Measurements from ENCODE around the gene HSDL1.
"Not testable (repeated sequence)": the region's sequence is repeated elsewhere in the genome, so short reads cannot be mapped to it uniquely, and the experiment has no call there.

The HSDL1 gene

DNA sequence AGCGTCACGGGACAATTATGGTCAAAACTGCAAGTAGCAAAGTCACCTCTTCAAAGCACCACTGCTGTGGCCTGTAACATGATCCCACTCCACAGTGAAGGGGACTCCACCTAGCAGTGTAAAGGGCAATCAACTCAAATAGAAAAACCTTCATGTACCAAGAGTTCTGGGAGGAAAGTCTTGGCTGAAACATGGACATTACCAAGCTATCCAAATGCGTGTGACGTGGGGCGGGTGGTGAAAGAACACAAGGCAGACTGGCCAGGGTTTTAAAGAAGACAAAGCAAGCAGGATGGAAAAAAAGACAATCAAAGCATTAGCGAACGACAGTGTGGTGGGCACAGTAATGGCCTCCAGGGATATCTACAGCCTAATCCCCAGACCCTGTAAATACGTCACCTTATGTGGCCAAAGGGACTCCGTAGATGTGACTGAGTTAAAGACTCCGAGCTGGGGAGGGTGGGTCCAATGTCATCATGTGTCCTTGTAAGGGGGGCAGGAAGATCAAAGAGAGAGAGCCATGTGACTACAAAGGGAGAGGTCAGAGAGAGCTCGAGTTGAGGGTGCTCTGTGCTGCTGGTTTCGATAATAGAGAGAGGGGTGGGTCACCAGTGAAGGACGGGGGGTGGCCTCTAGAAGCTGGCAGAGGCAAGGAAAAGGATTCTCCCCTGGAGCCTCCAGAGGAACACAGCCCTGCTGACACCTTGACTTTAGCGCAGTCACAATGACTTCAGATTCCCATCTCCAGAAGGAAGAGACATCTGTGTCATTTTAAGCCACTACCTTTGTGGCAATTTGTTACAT, 6.0 kb downstream of the HSDL1 start:
- ATAC-seq (peak; percentile 93), DNase-seq (peak; percentile 50)

DNA sequence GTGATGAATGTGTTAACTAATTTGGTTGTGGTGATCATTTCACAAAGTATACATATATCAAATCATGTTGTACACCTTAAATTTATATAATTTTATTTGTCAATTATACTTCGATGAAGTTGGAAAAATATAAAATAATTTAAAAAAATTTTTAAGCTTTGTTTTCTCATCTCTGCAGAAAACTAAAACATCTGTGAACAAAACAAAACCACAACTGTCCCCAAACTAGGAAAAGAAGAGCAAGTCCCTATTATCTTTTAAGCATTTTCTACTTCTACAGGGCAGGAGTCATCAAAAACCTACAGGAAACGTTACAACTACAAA, 6.5 kb downstream of the HSDL1 start:
- no peak for ATAC-seq
- DNase-seq: no peak

DNA sequence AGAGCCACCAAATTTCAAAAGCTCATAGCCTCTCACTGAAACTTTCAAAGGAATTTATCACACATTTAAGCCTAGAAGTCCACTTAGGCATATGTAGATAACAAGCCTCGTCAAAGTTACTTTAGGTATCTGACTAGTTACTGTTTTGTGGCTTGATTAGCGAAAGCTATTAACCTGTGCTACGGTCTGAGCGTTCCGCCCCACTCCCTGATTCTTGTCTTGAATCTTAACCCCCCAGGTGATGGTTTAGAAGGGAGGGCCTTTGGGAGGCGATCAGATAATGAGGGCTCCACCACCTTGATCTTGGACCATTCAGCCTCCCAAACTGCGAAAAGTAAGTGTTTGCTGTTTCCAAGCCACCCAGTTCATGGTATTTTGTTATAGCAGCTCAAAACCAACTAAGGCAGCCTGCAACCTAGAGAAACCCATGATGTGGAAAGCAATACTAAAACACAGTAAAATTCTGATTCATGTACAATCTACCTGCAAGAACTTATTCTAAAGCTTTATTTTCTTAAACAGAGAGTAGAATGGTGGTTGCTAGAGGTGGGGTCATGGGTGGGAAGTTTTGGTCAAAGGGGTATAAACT, 7.1 kb downstream of the HSDL1 start:
- no peak for ATAC-seq
- DNase-seq: no peak

DNA sequence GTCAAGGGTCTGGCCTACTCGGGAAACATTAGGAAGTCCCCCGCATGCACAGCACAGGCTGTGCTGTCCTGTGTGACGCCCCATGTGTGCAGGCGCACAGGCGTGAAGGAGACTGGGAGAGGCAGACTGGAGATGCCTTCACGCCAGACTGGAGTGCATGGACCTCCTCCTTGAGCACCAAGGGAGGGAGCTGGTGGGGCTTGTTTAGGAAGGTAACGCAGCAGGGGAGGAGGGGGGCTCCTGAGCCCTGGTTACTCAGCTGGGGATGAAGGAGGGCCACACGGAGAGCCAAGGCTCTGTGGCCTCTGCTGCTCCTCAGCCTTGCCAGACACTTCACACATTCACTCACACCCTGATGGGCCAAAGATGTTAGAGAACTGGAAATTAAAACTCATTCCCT, 7.7 kb downstream of the HSDL1 start:
- DNase-seq: no peak
- peak; percentile 11 for ATAC-seq

DNA sequence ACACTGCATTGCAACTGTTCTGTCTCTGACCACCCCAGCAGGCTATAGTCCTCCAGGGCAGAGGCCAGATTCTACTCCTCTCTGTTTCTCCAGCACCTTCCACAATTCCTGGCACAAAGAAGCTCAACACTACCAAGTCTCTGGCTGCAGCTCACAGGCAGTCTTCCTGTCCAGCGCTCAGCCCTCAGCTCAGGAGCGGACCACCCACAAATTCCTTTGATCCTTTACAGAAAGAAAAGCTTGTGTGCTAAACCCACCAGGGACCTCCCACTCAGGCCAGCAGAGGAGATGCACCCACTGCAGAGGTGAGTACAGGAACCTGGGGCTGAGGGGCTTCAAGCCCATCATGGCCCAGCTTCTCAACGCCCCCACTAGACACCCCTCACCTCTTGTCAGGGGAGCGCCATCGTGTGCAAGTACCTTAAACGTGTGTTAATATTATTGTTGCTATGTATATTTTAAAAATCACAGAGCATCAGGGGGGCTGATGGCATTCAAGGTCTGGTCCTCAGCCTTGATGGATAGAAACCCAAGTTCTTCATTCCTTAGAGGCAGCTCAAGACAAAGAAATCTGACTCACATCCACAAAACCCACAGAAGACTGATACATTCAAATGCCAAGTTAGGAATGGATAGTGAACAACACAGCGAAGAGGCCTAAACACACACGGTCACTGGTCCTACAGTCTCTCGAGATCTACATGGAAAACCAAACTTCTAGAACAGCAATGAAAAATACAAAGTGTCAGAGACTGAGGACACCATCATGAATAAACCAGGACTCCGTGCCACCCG, 8.4 kb downstream of the HSDL1 start:
- DNase-seq: no peak
- peak; percentile 22 for ATAC-seq

DNA sequence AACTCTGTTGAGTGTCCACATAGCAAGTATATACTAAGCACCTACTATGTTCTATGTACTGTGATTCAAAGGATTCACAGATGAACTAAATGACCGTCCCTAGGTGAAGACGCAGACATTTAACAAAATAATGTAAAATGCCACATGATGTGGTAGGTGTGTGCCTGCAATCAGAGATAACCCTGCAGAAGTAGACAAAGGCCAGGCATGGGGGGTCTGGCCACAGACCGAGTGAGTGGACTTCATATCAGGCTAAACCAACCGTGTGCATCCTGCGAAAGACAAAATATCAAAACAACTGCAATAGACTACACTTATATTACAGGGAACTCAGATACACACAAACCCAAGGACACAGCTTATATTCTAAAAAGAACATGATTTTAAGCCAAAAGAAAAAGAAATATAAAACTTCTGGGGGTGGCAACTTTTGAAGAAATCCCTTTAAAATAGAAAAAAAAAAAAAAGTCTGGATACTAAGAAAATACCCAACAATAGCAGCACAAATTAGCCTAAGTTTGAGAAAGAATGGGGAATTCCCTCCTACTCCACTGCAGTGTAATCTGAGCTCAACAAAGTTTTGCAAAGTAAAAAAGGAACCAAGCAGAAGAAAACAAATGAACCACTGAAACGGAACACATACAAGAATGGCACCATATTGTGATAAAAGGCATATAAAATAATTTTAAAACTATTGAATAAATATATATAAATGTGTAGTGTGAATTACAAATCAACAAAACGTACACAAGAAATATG, 12.3 kb downstream of the HSDL1 start:
- no peak for DNase-seq

DNA sequence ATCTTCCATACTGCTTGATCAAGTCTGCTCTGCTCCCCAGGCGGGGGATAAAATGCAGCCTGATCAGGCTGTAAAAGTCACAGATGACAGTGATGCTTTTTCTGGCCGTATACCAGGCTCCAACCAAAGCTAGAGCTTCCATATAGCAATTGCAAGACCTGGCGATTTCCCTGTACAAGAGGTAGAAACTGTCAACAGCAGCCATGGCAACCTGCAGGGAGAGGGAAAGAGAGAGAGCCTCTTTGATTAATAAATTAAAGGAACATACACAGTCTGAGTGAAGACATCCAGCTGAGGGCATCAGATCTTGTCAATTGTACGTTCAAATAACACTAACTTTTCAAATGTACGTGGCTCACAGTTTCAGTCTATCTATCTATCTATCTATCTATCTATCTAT, 13.9 kb downstream of the HSDL1 start:
- ATAC-seq (no peak), DNase-seq (no peak)

More for the DNA sequence above, 12.3 kb downstream of the HSDL1 start:
- no peak for ATAC-seq

DNA sequence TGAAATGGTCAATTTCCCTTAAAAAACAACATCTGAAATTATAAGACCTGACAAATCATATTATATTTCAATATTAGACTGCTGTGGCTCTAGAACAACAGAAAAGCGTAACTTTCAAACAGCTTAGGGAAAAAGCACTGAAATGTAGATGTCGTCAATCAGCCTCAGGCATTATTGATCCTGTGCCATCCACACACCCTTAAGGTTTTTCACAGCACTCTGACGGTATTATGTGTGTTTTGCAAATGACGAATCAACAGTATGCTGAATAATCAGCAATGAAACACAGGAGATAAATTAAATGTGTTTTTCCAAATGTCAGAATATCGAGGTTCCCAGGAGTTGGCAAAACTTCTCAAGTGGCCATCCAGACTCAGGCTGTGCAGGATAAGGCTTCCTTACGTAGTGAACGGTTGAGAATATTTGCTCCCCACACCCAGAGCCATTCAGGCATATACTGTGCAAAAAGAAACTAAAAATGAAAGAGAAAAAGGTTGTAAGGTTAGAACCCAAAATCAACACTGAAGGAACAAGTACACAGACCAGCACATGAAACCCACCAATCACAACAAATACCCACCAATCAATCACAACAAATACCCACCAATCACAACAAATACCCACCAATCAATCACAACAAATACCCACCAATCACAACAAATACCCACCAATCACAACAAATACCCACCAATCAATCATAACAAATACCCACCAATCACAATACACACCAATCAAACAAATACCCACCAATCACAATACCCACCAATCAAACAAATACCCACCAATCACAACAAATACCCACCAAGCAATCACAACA, 20.5 kb downstream of the HSDL1 start:
- ATAC-seq: no peak
- no peak for DNase-seq

DNA sequence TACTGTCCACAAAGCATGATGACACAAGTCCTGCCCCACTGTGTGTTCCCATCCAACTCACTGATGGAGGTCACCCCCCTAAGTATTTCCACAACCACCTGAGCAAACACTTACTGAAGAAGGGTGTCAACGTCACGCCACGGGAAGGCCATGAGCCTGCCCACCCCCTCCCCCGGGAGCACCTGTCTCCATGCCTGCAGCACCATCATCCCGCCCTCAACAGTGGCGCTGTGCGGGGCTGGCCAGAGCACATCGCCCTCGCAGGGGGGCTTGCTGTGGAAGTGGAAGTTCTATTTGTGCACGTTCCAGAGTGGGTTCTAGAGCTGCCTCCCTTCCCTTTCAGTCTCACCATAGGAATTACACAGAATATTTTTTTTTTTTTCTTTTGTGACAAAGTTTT, 24.0 kb downstream of the HSDL1 start:
- no peak for DNase-seq
- ATAC-seq: no peak

DNA sequence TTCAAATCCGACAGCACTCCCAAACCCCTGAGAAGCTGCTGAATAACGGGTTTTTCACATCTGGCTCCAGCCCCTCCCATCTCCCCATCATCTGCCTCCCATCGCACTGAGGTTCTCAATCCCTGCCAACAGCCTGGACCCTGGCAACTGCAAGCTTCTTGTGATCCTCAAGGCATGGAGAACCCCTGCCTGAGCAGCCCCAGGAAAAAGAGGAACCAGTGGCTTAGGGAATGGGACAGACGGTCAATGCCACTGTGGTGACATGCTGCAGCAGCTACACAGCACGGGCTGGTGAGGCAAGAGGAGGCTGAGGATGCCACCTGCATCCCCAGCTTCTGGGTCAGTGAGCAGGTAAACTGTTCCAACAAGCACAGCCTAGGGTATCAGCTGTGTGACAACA, 25.0 kb downstream of the HSDL1 start:
- DNase-seq: no peak
- ATAC-seq: no peak

DNA sequence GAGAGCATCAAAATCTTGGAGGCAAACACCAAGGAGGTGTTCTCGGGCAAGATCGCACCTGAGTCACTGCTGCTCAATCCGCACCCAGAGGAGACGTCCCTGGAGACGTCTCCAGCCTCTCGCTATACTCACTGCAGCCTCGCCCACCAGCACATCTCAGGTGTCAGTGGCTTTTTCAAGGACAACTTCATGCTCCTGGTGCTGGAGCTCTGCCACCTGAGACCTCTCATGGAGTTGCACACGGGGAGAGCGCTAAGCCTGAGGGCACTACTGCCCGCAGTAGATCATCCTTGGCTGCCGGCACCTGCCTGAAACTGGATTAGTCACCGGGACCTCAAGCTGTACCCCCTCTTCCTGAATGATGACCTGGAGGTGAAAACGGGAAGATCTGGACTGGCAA, 25.6 kb downstream of the HSDL1 start:
- no peak for DNase-seq
- ATAC-seq: no peak

DNA sequence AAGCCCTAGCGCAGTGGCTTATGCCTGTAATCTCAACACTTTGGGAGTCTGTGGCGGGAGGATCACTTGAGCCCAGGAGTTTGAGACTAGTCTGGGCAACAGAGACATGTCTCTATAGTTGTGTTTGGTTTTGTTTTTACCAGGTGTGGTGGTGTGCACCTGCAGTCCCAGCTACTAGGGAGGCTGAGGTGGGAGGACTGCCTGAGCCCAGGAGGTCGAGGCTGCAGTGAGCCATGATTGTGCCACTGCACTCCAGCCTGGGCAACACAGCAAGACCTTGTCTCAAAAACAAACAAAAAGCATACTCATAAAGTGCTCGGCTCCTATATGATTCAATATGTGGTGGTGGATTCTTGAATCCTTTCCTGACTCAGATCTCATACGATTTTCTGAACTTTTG, 26.7 kb downstream of the HSDL1 start:
- not testable (repeated sequence) for ATAC-seq, DNase-seq

DNA sequence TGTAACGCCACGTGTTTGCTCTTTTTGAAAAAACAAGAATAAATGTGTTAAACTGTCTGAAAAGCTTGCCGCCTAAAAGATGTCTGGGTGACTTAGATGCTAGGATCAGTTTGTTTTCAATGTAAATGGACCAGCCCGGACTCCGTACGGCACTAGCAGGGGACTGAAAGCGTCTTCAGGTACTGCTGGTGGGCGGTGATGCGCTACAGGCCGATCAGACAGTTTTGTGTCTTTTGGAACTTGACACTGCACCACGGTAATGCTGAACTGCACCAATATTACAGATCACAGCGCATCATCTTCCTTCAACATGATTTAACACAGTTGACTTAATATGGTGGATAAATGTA, 27.5 kb downstream of the HSDL1 start:
- DNase-seq: peak; percentile 51
- ATAC-seq: no peak

DNA sequence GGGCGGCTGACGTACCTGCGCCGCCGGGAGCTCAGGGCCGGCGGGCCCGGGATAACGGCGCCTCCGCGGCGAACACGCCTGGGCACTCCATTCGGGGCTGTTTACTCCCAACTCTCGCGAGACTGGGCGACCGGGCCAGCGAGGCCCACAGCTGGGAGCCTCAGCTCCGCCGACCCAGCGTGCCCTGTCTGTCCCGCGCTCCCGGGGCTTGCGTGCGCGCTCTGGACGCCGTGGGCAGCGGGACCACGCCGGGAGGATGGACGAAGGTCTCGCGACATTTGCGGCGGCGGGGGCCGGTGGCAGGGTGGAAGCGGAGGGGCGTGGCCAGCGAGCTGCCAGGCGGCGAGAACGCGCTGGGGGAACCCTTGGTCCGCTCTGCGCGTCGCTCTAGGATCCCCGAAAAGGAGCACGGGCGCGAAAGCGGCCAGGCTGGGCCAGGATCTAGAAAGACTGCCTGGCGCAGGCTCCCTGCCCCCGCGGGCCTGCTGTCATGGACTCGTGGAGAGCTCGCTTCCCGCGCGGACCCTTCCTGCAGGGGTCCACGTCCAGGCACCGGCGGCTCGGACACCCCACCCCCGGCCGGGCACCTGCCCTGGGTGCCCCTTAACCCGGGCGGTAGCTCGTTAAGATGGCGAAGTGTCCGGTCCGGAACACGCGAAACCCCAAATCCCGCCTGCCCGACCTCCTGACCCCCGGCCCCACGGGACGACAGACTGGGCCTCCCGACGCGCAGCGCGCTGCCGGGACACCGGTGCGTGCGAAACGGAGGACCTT, 28.1 kb downstream of the HSDL1 start, which contains the start of gene MBTPS1:
MBTPS1 (minus strand) TSS at position 223 of the 774 bp plus-strand sequence. CDS start 15,159 bp downstream, outside the sequence.
- peak; percentile 99 for DNase-seq
- ATAC-seq: peak; percentile 95

DNA sequence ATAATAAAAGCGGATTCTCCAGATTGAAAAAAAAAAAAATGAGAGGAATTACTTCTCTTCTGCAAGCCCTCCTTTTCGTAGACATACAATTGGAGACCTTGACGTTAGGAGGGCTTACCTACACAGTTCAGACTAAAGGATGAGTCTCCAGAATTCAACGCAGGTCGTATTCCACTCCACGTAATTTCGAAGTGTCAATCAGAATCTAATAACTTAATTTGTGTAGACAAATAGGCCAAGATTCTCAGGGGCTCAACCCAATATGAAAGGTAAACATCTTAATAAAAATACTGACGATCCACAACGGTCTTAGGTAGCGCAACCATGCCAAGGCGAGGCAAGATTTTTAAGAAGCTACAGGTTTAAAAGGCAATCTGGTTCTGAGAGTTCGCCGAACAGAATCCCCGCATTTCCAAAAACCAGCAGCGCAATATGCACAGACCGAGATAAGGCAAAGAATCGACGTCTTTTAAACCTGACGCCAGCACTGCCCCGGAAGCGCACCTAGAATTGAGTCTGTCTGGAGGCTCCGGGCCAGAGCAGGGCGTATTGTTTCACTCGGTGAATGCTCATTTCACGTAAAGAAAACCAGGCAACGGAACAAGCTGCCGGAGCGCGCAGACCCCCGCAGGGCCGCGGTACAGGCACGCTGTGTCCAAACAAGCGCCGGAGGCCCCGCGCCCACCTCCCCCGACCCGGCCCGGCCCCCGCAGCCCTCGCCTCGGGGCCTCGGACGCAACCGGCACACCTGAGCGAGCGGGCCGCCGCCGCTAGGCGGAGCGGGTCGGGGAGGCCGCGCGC, 28.9 kb downstream of the HSDL1 start:
- ATAC-seq (peak; percentile 44), DNase-seq (no peak)

DNA sequence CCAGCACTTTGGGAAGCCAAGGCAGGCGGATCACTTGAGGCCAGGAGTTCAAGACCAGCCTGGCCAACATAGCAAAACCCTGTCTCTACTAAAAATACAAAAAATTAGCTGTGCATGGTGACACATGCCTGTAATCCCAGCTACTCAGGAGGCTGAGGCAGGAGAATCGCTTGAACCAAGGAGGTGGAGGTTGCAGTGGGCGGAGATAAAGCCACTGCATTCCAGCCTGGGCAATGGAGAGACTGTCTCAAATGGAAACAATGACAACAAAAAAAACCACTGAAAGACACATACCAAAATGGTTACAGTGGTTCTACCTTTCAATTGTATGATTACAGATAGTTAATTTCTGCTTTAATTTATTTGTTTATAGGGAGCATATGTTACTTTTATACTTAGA, 33.0 kb downstream of the HSDL1 start:
- peak; percentile 47 for DNase-seq
- not testable (repeated sequence) for ATAC-seq

DNA sequence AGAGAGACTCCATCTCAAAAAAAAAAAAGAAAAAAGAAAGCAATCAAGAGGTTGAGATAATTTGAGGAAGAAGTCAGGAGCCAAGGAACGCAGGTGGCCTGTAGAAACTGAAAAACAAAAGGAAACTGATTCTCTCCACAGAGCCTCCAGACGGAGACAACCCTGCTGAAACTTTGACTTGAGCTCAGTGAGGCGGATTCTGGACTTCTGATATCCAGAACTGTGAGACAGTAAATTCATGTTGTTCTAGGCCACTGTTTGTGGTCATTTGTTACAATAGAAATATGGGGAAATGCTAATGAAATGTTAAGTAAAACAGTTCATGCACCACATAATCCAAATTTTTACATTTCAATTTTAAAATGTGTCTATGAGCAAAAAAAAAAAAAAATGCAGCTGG, 33.5 kb downstream of the HSDL1 start:
- no peak for DNase-seq
- no peak for ATAC-seq

DNA sequence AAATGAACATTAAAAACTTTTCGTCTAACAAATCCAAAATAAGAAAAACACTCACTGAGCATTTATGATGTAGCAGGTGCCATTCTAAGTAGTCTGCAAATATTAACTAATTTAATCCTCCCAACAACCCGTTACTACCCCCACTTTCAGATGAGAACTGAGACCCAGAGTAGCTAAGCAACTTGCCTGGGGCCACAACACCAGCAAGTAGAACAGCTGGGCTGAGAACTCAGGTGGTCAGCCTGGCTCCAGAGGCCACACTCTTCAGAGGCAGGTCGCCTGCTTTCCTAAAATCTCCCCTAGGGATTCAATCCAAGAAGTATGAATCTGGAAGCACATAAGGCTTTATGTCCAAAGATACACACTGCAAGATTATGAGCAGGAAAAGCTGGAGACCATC, 34.5 kb downstream of the HSDL1 start:
- DNase-seq (no peak), ATAC-seq (no peak)

DNA sequence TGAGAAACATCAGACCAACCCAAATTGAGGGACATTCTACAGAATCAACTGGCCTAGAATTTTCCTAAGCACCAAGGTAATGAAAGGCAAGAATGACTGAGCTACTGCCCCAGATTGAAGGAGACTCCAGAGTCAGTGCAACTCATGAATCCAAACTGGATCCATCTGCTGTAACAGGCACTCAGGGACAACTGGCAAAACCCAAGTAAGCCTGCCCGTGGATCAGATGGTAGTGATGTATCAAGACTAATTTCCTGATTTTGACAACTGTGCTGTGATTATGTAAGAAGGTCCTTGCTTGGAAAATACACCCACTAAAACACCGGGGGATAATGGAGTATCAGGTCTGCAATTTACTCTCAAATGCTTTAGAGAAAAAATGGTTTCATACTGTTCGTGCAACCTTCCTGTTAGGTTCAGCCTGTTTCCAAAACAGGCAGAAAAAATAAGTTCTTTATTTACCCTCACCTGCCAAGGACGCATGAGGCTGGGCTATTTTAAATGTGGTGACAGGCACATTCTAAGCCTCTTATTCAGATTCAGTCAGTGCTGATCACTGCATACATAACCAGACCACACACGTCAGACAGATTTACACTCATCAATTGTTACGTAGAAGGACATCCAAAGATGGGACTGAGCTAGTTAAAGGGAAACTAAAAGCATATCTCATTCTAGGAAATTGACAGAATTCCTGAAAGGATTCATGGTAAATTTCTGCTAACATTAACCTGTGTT, 35.2 kb downstream of the HSDL1 start:
- ATAC-seq (no peak), DNase-seq (no peak)

Data from stimulated activated naive CD8-positive, alpha-beta T cell treated with anti-CD3 and anti-CD28 coated beads, Interleukin-15, Interleukin-2, amounts not matched to agents 100 U/mL and 50 U/mL, for 24 hours (primary cell).